CD4-positive, alpha-beta T cell treated with Interleukin-17A for 1 hour (primary cell): ENCODE results near the gene SHLD1.

Experiments
- DNase-seq: peaks from one replicate; pipeline ENCODE4 v3.0.0-alpha.2; 2020

The SHLD1 gene

DNA sequence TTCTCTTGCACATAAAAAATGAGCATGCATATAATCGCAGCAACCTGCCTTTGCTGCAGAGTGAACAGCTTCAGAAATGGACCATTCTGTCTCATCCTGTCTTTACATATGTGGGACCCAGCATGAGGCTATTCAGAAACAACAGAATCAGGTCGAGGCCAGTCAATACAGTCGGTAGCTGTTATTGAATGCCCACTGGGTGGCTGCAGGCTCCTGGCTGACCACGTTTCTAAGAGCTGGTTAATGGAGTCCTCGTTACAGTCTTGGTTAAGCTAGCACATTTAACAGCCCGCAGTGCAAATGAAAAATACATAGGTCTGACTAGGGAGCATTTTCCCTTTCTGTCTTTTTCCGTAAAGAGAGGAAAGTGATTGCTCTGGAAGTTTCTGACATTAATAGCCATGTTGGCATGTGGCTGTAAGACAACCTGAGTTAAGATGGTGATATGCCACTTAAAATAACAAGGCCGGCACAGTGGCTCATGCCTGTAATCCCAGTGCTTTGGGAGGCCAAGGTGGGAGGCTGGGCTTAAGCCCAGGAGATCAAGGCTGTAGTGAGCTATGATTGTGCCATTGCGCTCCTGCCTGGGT, 75.0 kb downstream of the SHLD1 start:
- DNase-seq: no peak

DNA sequence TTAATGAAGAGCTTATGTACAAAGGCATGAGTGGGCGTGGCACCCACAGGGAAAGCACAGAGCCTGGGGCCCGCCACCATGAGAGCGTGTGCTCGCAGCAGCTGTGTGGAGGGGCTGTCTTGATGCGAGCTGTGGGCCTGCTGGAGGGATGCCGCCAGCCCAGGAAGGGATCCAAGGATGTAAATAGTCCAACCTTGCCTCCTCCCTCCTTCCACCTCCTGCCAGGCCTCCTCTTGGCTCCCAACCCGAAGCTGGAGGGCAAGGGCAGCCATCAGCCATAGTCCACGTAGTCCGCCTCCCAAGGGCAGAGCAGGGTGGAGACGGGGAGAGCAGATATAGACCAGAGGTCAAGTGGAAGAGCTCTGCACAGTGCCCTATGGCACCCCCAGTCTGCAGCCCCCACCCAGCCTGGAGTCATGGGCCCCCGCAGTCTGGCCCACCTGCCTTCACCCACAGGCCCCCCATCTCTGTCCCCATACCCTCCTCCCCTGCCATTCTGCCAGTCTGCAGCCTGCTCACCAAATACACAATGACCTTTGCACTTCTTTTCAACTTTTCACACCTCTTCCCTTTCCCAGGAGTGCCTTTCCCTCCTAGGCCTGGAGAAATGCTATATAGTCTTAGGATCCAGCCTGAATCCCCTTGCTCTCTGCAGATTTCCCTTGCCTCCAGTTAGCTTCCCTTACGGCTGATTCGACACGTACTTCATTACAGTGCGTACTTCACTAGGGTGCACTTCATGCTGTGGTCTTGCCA, 77.1 kb downstream of the SHLD1 start:
- DNase-seq: no peak

DNA sequence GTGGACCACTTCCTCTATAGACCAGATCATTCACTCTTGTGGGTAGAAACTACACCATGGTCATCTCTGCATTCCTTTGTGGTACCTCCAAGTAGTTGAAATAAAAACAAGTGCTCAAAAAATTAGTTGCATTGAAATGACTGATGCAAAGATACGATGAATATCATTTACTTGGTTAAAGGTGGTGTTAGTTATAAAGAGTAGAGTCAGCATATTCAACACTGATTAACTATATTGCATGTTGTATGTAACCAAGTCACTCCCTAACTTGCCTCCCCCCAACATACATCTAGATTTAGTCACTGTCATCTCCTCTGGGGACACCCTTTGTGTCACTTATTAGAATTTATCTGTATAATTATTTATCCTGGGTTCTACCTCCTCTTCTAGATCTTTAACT, 77.7 kb downstream of the SHLD1 start:
- DNase-seq: no peak

DNA sequence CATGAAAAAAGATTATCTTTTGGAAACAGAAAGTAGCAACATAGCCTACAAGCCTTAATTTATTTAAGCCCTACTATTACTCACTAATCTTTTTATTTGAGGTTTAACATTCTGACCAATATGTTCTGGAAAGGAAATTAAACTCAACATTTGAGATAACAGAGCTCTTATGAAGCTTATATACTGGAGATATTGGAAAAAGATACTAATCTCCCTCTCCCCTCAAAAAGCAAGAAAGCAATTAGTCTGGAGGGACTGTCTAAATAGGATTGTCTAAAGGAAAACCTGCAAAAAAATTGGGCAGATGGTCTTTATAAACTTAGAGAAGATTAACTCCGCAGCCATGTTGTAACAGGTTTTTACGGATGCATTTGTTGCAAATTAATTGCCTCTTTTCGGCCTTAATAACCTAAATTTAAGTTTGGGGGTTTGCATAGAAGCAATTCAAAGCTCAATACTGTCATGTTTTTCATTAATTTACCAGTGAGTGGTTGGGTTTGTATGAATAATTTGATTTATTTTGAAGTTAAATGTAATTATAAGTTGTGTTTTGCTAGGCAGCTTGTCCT, 79.1 kb downstream of the SHLD1 start:
- DNase-seq: no peak

DNA sequence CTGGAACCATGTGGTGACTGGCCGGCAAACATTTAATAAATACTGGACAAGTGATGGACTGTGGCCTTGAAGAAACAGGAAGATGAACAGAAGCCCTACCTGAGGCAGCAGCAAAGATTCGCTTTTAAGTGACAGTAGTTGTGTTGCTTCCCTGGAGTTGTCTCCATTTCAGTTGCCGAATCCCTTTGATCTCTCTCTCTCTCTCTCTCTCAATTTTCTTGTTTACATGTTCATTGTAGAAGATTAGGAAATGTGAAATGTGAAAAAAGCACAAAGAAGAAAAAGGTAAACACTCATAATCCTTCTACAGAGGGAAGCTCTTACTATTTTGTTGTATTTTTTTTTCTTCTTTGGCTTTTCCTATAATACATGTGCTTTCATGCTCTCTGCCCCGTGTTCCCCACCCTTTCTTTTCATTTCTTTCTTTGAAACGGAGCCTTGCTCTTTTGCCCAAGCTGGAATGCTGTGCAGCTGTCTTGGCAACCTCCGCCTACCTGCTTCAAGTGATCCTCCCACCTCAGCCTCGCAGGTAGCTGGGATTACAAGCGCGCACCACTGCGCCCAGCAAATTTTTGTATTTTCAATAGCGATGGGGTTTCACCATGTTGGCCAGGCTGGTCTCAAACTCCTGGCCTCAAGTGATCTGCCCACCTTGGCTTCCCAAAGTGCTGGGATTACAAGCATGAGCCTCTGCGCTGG, 81.5 kb downstream of the SHLD1 start:
- no peak for DNase-seq

DNA sequence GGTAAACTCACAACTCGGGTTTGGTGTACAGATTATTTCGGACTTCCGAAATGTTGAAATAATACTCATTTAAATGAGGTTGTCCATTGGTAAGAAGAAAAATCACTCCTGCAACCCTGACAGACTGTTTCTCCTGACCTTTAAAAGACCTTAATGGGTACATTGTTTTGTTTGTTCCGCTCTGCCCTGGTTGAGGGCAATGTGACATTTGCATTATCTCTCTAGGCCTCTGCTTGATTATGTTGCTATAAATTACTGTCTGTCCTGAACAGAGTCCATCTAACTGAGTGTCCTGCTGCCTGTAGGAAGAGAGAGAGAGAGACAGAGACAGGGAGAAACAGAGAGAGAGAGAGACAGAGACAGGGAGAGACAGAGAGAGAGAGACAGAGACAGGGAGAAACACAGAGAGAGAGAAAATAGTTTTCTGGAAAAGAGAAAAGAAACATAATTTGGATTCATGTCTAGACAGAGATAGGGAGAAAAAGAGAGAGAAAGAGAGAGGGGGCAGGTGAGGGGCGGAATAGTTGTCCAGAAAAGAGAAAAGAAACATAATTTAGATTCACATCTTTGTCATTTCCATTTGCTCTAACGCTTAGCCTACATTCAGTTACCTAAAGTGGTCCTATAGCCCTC, 83.2 kb downstream of the SHLD1 start:
- DNase-seq: no peak

DNA sequence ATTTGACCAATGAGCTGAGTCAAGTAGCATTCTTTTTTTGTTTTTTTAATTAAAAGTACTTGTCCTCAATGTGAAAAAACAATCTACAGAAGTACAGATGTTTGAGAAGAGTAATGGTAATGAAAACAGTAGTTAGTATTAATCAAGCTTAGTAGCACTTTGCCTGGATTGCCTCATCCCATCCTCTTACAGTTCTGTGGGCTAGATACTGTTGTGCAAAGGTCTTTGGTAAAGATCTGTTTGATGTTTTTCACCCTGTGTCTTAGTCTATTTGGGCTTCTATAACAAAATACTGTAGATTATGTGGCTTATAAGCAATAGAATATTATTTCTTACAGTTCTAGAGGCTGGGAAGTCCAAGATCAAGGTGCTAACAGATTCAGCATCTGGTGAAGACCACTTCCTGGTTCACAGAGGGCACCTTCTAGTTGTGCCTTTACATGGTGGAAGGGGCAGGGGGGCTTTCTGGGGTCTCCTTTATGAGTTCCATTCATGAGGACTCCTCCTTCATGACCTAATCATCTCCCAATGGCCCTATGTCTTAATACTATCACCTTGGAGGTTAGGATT, 84.3 kb downstream of the SHLD1 start:
- DNase-seq: peak; percentile 19

DNA sequence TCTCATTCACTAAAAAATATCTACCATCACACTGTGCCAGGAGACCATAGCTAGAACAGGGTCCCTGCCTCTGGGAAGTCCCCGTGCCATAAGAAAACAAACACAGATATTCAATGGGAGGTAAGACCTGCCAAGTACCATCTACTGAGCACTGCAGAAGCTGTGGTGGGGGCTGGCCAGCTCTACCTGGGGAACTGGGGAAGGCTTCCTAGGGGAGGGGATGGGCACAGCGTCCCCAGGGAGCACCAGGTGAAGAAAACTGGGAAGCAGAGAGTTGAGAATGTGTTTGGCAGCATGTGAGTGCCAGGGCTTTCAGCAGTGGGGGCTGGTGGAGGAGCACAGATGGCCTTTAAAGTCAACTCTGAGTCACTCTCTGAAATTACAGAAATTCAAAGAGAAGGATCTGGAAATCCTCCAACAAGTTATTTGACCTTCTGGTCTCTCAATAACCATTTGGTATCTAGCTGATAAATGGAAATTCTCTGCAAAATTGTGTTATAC, 85.2 kb downstream of the SHLD1 start:
- DNase-seq: peak; percentile 58

DNA sequence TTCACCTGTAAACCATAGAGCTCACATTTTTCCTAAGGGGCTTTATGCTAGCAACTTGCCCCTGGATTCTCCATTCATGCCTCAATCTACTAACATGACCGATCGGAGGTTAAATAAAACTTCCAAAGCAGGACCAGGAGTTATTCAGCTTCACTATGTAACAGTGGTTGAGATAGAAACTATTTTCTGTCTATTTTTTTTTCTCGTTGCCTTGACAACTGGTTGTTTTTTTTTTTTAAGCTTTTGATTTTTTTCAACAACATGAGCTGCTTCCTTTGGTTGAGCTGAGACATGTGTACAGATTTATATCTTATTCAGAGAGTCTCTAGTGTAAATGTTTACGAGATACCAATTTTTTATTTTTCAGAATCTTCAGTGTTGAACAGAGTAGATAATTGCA, 85.7 kb downstream of the SHLD1 start:
- peak; percentile 86 for DNase-seq

DNA sequence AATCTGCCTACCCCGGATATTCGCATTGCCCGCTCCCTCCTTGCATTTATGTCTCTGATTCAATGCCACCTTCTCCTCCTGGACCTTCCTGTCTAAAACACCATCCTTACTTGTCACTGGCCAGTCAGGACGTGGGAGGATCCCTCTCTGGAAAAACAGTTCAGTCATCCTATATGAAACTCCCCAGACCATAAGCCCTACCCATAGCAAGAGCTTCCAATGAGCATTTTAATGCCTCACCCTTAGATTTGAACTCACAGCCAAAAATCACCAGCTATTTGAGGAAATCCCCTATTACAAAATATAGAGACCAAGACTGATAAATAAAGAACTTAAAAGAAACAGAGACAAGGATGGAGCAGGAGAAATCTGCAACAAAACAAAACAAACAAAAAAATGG, 86.4 kb downstream of the SHLD1 start:
- DNase-seq: peak; percentile 64

DNA sequence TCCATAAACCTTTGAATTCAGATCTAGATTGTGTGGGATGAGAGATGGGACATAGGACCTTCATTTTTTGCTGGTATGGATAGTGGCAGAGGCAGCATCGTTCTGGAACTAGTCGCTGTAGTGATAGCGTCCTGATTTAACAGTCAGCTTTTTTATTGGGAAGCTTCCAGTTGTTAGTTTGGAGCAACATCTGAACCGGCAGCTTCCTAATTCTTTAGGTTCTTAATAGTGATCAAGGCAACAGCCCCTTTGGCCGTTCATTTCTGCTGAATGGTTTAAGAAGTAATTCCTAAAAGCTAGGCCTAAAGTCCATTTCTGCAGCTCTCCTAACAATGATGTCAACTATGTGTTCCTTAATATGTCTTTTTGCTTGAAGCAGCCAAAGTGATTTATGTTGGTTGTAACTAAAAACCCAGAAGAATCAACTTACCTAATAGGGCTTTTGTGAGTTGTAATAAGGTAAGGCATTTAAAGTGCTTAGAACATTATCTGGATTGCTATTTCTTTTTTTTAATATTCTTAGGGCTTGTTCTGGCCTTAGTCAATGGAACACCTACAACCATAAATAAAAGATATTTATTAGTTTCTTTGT, 90.3 kb downstream of the SHLD1 start:
- DNase-seq: no peak

DNA sequence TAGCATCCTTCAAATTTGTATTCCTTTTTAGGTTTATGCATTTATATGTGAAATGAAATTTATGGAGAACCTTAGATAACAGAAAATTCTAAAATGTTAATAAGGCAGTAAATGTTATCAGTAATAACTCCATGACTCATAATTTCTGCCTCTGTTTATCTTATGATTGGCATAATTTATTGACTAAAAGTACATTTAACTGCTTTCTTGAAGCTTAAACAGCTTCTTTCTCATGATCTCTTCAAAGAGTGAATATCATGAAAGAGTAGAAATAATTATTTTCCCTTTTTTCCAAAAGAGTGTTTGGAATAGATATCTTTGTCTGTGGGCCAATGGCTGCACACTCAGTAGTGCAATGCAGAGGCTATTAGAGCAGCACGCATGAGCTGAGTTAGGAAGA, 91.3 kb downstream of the SHLD1 start:
- no peak for DNase-seq

DNA sequence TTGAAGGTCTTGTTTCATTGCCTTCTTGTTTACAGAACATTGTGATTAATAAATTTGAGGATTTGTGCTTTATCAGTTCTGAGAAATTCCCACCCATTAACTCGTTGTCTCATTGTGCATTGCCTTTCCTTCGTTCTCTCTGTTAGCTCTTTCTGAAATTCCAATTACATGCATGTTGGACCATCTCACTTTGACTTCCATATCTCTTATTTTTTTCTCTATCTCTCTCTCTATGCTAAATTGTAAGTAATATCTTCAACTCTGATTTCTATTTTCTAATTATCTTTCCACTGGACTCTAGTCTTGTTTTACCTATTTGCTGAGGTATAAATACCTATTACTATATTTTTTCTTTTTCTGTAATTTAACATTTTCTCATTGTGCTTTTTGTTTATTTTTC, 92.3 kb downstream of the SHLD1 start:
- DNase-seq: no peak

DNA sequence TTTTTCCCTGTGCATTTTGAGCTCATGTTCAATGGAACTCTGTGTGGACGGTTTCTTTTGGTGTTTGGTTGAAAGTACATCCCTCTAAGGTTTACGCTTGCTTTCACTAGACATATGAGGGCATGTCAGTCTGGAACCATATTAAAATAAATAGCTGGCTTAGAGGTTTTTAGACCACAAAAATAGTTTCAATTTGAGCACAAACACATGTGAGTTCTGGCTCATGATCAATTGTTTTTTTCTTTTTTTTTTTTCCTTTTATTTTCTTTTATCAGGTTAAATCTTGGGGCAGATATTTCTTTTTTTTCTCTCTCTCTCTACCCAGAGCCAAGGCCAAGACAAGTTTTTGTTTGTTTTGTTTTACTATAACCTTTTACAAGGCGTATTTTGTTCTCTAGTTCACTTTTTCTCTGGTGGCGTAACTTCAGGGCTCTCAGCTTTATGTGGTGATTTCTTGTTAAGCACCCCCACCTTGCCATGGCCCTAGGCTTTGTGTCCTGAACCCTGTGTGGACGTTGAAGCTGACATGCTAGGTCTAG, 92.9 kb downstream of the SHLD1 start:
- peak; percentile 67 for DNase-seq

DNA sequence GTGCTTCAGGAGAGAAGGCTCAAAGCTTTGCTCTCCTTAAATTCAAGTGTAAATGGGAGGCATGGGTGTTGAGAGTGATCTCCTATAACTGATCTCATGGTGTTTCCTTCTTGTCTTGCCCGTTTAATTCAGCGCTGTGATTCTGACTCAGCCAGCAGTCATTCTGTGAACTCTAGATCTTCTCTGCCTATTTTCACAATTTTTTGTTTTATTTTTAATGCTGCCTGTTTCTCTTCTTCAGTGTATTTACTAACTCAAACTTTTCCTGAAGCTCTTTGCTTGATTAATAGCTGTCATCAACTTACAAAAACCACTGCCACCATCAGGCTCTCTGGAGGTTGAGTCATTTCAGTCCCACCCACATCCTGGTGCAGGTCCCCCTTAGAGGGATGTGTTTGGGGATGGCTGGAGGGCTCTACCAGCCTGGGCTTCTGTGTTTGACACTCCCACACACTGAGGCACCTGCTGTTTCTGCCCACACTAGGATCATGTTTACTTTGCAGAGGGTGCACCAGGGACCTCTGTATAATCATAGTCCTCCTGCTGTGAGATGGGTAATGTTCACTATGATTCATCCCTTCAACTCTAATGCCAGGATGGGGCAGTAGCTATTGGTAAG, 94.0 kb downstream of the SHLD1 start:
- peak; percentile 63 for DNase-seq

DNA sequence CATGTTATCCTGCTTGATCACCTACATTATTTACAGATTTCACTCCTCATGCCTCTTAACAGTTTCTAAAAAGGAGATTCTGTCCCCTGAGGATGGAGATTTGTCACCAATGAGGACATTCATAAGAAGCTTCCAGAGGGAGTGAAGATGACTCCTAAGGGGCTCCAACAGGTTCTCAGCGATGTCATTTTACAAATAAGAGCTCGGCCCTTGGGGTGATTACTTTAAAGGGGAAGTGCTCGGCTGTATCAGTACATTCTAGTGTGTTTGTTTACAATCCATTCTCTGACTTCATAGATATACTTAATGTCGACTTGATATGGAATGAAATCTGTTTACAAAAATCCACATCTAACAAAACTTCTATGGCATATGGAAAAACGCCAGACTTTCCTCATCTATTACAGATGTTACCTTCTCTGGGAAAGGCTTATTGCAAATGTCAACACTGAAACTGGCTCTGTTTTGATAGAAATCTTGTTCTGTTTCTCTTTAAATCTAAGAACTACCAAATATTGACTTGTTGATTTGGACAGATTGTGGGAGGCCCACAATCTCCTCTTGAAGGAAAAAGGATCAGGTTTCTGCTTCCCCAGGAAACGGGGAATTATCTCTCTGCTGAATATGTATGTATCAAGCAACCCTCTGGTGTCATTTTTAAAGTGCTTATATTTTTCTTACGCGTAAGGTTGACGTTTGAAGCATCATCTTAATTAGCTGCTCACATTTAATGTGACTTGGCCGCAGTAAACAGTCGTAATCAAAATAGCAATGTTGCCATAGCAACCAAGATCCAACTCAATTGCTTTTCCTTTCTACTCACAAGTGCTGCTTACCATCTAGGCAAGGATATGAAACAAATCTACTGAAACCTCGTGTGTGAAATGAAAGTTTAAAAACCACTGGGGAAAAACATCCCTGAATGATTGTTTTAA, 95.7 kb downstream of the SHLD1 start:
- DNase-seq: peak; percentile 86

DNA sequence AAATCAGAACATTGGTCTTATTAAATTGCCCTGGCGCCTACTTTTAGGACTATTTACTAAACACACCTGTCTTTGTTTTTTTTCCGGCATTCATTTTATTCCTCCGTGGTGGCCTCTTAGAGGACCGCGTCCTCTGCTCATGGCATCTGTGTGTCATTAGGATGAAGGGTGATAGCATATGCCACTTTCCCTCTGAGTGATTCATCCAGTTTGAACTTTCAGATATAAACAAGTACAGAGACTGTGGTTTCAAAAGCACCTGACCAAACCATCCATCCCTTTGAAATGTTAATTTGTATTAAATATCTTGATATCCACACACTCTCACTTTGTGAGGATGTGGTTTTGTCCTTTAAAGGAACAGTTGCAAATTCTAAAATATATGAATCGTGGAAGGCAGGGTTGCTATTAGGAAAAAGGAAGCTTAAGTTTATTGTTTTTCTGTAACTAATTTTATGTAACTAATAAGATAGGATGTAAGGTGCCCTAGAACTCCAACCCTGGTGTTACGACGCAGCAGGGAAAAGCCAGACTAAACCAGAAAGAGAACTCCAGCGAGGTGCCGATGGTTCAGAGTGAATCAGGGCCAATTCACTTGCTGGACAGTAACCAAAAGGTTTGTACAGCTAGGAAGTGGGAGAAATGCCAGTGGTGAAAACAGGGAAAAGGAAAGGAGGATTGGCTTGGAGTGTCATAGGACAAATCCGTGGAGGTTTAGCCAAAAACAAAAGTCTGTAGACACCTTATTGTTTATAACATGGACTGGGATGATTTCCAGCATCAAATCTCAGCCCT, 98.7 kb downstream of the SHLD1 start:
- peak; percentile 51 for DNase-seq

DNA sequence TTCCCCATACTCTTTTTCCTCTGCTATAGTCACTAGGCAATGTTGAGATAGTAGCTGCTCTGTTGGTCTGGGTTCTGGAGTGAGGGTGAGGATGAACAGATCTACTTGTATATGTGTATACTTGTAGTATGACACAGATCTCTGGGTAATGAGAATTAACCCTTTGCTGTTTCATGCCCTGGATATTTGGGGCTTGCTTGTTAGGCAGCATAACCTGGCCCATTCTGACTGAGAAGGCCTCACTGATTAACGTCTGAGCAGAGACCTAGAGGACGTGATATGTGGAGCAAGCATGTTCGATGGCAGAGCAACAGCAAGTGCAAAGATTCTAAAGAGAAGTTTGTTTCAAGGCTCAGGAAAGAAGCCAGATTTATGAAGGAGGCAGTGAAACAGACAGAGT, 105.7 kb downstream of the SHLD1 start:
- no peak for DNase-seq

DNA sequence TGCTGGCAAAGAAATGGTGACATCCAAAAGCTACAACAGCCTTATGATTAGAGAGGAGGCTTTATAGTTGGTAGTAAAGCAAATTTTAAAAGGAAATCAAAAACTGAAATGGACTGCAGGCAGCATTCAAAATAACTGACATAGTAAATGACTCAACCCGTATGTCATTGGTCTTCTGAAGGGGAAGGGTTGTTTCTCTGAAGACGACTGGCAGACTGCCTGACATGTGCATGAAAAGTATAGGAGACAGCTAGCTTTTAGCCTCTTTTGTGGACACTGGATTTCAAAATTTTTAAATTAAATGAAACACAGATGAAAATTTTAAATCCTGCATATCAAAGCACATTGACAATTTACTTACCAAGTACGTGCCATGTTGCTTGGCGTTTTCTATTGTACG, 109.4 kb downstream of the SHLD1 start:
- DNase-seq: no peak

DNA sequence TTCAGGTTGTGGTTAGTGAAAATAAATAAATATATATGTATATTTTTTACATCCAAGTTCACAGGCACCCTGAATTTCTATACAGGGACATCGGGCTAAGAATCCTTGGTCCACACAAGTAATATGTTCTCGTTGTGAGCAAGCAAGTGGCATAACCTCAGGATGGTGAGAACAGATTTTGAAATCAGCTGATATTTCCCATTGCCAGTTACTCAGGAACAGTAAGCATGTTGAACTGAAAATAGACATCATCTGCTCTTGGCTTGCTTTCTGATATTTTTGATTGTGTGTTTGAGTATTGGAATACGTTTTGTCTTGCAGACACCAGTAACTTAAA, 112.5 kb downstream of the SHLD1 start:
- no peak for DNase-seq
